RKO (cell line): ENCODE results near the gene PAPOLG.
"Not testable (repeated sequence)": the region's sequence is repeated elsewhere in the genome, so short reads cannot be mapped to it uniquely, and the experiment has no call there.

ENCODE experiments used
- DNase-seq: peaks from one replicate; pipeline ENCODE4 v3.0.0-alpha.2; 2016; ENCODE audit warnings: low spot score

The PAPOLG gene

DNA sequence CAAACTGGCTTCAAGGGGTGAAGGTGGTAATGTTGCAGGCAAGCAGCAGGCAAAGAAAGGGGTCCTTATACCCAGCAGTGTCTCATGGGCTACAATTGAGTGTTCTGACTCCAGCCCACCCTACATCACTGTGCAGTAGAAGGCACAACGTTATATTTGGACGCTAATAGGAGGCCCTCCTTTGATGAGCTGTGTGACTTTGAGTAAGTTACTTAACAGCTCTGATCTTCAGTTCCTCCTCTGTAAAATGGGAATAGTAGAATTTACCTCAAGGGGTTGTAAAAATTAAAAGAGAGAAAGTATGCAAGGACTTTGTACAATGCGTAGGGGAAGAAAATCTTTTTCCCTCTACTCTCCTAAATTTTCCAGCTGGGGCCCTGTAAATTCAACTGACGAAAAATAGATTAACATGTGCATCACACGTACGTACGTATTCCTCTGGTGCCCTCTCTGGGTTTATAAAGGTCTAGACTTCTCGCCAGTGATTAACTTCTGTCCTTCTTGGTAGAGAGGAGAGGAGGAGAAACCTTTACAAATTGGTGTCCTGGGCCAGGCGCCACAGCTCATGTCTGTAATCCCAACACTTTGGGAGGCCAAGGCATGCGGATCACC is 67.7 kb downstream of the PAPOLG start:
- no peak for DNase-seq

GRCh38 chr2:60825666-60826065 is 69.6 kb downstream of the PAPOLG start:
- no peak for DNase-seq

DNA sequence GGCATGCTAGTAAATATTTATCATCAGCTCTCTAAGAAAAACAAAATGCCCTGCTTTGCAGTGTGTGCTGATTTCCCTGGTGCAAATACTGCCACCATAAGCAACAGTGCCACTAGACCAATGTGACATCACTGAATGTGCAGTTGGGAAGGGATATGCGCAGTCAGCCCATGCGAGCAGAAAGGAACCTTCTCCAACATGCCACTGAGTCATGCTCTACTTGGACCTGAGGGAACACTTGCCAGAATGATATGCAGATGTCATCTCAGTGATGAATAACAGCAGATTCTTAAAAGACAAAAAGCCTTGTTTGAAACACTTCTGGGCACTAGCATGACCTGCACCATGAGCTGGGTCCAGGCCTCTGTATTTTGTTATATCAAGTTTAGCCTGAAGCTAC is 70.0 kb downstream of the PAPOLG start:
- no peak for DNase-seq

DNA sequence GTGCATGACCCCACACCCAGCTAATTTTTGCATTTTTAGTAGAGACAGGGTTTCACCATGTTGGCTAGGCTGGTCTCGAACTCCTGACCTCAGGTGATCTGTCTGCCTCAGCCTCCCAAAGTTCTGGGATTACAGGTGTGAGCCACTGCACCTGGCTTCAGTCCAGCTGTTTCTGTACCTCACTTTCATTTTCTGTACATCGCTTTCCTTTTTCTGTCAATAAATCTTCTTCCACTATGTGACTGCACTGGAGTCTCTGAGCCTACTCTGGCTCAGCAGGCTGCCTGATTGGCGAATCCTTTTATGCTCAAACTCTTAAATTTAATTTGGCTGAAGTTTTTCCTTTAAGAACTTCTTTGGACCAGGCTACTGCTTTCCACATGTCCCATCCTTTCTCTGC is 70.8 kb downstream of the PAPOLG start:
- not testable (repeated sequence) for DNase-seq

DNA sequence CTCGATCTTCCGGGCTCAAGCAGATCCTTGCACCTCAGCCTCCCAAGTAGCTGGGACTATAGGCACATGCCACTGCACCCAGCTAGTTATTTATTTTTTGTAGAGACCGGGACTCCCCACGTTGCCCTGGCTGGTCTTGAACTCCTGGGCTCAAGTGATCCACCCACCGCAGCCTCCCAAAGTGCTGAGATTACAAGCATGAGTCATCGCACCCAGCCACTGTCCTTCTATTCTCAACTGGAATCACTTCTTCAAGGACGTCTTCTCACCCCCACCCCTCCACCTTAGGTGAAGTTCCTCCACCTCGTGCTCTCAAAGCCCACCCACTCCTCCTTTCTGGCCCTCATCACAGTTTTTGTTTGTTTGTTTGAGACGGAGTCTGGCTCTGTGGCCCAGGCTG is 71.3 kb downstream of the PAPOLG start:
- no peak for DNase-seq

GRCh38 chr2:60830991-60831390 is 74.9 kb downstream of the PAPOLG start:
- no peak for DNase-seq

- no peak for DNase-seq
Observed at GRCh38 chr2:60831921-60832320, 75.9 kb downstream of the PAPOLG start.

- DNase-seq = no peak
Observed at GRCh38 chr2:60832621-60833020, 76.6 kb downstream of the PAPOLG start.

- DNase-seq = no peak
Observed at GRCh38 chr2:60834270-60834717, 78.2 kb downstream of the PAPOLG start.

DNA sequence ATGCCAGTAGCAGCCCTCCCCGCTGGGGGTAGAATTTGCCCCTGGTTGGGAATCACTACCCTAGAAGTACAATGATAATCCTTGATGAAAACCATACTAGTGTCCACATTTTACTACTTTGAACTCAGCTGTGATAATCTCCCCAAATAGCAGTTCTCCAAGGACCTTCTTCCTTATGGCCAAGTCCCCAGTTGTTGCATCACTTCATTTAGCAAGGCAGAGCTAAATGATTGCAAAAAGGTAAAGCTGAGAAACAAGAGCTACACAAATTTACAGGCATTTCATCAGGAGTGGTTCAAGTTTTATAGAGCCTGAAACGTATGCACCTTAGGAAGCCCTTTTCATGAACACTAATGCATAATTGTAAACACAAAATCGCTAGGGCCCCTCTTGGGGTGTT is 80.4 kb downstream of the PAPOLG start:
- DNase-seq = no peak

DNA sequence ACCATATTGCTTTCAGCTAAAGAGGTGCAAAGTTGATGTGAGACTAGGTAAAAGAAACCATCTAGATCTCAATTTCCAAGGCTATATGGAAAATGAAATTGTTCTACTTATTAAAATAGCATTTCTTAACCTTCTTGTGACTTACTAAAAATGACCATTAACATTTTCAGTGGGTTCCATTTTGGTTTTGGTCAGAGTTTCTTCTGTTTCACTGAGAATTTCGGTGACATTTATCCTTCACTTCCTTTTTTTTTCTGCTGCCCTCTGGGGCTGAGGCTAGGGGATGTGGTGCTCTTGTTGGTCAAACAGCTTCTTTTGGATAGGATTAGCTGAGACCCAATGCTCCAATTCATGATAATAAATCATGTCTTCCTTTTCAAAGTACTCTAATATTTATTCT is 81.1 kb downstream of the PAPOLG start:
- DNase-seq = no peak

DNA sequence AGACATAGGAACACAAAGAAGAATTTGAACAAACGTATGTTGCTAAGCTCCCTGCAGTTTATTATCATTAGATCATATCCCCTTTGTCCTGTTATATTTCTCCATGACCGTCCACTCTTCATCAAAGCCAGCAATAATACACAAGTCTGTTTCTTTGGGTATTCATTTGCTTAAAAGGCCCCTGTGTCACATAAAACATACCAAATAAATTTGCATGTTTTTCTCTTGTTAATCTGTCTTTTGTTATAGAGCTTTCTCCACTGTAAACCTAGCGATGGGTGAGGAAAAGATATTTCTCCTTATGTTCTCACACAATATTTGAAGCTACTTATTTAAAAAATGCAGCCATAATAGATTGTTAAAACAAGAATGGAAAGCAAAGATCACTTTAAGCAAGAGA is 82.4 kb downstream of the PAPOLG start:
- no peak for DNase-seq

GRCh38 chr2:60839126-60839813 is 83.2 kb downstream of the PAPOLG start:
- DNase-seq = no peak

GRCh38 chr2:60840880-60841279 is 84.8 kb downstream of the PAPOLG start:
- no peak for DNase-seq

GRCh38 chr2:60843006-60843405 is 86.9 kb downstream of the PAPOLG start:
- no peak for DNase-seq

GRCh38 chr2:60844105-60844504 is 88.0 kb downstream of the PAPOLG start:
- DNase-seq = no peak

GRCh38 chr2:60847854-60848253 is 91.8 kb downstream of the PAPOLG start:
- no peak for DNase-seq
